Neural cell (in vitro differentiated cells): ENCODE data around the gene ATXN7L1. TPM values are rescaled to one million over a fixed set of nuclear protein-coding genes. Genes with fewer than 3 reads are reported as not detected.

Experiments
- H2AFZ ChIP-seq: fragments of 200-600, 300-800 bp; sonication (generic), shearing (Covaris generic); 2 replicates; pipeline ENCODE4 v1.6.0; 2014; ENCODE audit warnings: low read depth, mild to moderate bottlenecking, antibody characterized with exemption, low read length, moderate library complexity
- H3F3A ChIP-seq: fragments of 200-600 bp; shearing (Covaris generic); 2 replicates; pipeline ENCODE4 v1.6.1; 2016; ENCODE audit warnings: mild to moderate bottlenecking, moderate library complexity, mixed read lengths, antibody characterized with exemption, low read length; ENCODE audit not compliant: insufficient read depth, poor library complexity, severe bottlenecking
- H3K27ac ChIP-seq: fragments of 200-600, 300-800 bp; sonication (generic), shearing (Covaris generic); 2 replicates; pipeline ENCODE4 v1.5.1; 2014; ENCODE audit warnings: mild to moderate bottlenecking, low read length, moderate library complexity
- H3K27me3 ChIP-seq: fragments of 300-800, 200-600 bp; sonication (generic), shearing (Covaris generic); 2 replicates; pipeline ENCODE4 v1.6.0; 2014; ENCODE audit warnings: mild to moderate bottlenecking, low read depth, low read length, moderate library complexity; ENCODE audit not compliant: insufficient read depth
- H3K36me3 ChIP-seq: fragments of 300-800, 200-600 bp; sonication (generic), shearing (Covaris generic); 2 replicates; pipeline ENCODE4 v1.5.1; 2014; ENCODE audit warnings: mild to moderate bottlenecking, antibody characterized with exemption, low read length, moderate library complexity; ENCODE audit not compliant: insufficient read depth
- H3K4me2 ChIP-seq: fragments of 300-800, 200-600 bp; sonication (generic), shearing (Covaris generic); 2 replicates; pipeline ENCODE4 v1.6.0; 2014; ENCODE audit warnings: mild to moderate bottlenecking, low read length
- H3K4me3 ChIP-seq: fragments of 300-800, 200-600 bp; sonication (generic), shearing (Covaris generic); 2 replicates; pipeline ENCODE4 v1.5.1; 2014; ENCODE audit warnings: mild to moderate bottlenecking, low read length, moderate library complexity
- H3K79me2 ChIP-seq: fragments of 200-600 bp; shearing (Covaris generic); replicated peaks from 2 replicates; pipeline ENCODE4 v1.6.0; 2014; ENCODE audit warnings: mild to moderate bottlenecking, low read length, moderate library complexity; ENCODE audit not compliant: insufficient read depth
- H3K9ac ChIP-seq: fragments of 300-800, 200-600 bp; sonication (generic), shearing (Covaris generic); 2 replicates; pipeline ENCODE4 v1.6.1; 2016; ENCODE audit warnings: mild to moderate bottlenecking, low read length, mixed read lengths
- H3K9me2 ChIP-seq: fragments of 200-600 bp; shearing (Covaris generic); 2 replicates; pipeline ENCODE4 v1.6.1; 2016; ENCODE audit warnings: mild to moderate bottlenecking, low read length, mixed read lengths; ENCODE audit not compliant: insufficient read depth
- H3K9me3 ChIP-seq: fragments of 200-600, 300-800 bp; sonication (generic), shearing (Covaris generic); 2 replicates; pipeline ENCODE4 v1.6.1; 2016; ENCODE audit warnings: mild to moderate bottlenecking, mixed run types, low read length, moderate library complexity, mixed read lengths
- H4K20me1 ChIP-seq: fragments of 200-600 bp; shearing (Covaris generic); 2 replicates; pipeline ENCODE4 v1.6.1; 2016; ENCODE audit warnings: mild to moderate bottlenecking, mixed run types; ENCODE audit not compliant: insufficient read depth
- CTCF ChIP-seq: fragments of 450-650 bp; IDR thresholded peaks from 2 replicates; pipeline ENCODE4 v1.5.1; 2014; ENCODE audit warnings: antibody characterized with exemption, mild to moderate bottlenecking, moderate library complexity; ENCODE audit not compliant: poor library complexity, severe bottlenecking
- EP300 ChIP-seq: fragments of 450-650 bp; conservative IDR thresholded peaks from 2 replicates; pipeline ENCODE4 v1.6.1; 2014; ENCODE audit warnings: antibody characterized with exemption, mild to moderate bottlenecking, moderate library complexity; ENCODE audit not compliant: poor library complexity, severe bottlenecking
- EZH2 ChIP-seq: fragments of 200-600, 300-800 bp; shearing (Covaris generic), sonication (generic); IDR thresholded peaks from 2 replicates; pipeline ENCODE4 v1.6.1; 2014; ENCODE audit warnings: antibody characterized with exemption, low read length, borderline replicate concordance, mild to moderate bottlenecking; ENCODE audit not compliant: insufficient read depth, poor library complexity, severe bottlenecking
- MXI1 ChIP-seq: fragments of 450-650 bp; conservative IDR thresholded peaks from 2 replicates; pipeline ENCODE4 v1.6.1; 2014; ENCODE audit warnings: antibody characterized with exemption, mild to moderate bottlenecking; ENCODE audit not compliant: poor library complexity, severe bottlenecking
- POLR2AphosphoS5 ChIP-seq: IDR thresholded peaks from 2 replicates; pipeline ENCODE4 v1.6.1; 2012
- RAD21 ChIP-seq: fragments of 450-650 bp; conservative IDR thresholded peaks from 2 replicates; pipeline ENCODE4 v1.6.1; 2014; ENCODE audit warnings: antibody characterized with exemption, mild to moderate bottlenecking, moderate library complexity
- REST ChIP-seq: IDR thresholded peaks from 2 replicates; pipeline ENCODE4 v1.6.1; 2012; ENCODE audit warnings: borderline replicate concordance
- SMC3 ChIP-seq: fragments of 450-650 bp; conservative IDR thresholded peaks from 2 replicates; pipeline ENCODE4 v1.6.1; 2014; ENCODE audit warnings: antibody characterized with exemption, mild to moderate bottlenecking, moderate library complexity; ENCODE audit not compliant: poor library complexity
- TAF1 ChIP-seq: IDR thresholded peaks from 2 replicates; pipeline ENCODE4 v1.6.1; 2012; ENCODE audit warnings: low read depth
- polyA plus RNA-seq: library from polyadenylated mRNA; depleted of rRNA; stranded (reverse); fragments of >200 nt; gene quantifications from 2 replicates; pipeline ENCODE4 v1.2.3, GENCODE V29; 2014

Gene ATXN7L1
- polyA plus RNA-seq, 1 donor from 2014 or later: 4.3 TPM

GRCh38 chr7:105802604-105803428 lies 73.6 kb downstream of the ATXN7L1 start:
- TF ChIP-seq TAF1 (no peak), POLR2AphosphoS5 (no peak), RAD21 (no peak), CTCF (no peak), MXI1 (no peak), SMC3 (no peak), REST (no peak), EP300 (no peak)
- no peak overlapping the region for H3K9ac ChIP-seq
- no peak overlapping the region for H2AFZ ChIP-seq
- no peaks in the 10 kb centered on the region for H3K9me2 ChIP-seq
- no peaks in the 10 kb centered on the region for H3K9me3 ChIP-seq
- no peaks in the 10 kb centered on the region for H3K36me3 ChIP-seq
- no peaks in the 10 kb centered on the region for H3K27me3 ChIP-seq
- H3K4me2 ChIP-seq: no peak overlapping the region
- no peak overlapping the region for H3K27ac ChIP-seq
- no peaks in the 10 kb centered on the region for H3F3A ChIP-seq
- no peaks in the 10 kb centered on the region for H4K20me1 ChIP-seq
- no peak overlapping the region for H3K4me3 ChIP-seq
- H3K79me2 ChIP-seq: no peaks in the 10 kb centered on the region

- H3K4me3 ChIP-seq: no peak overlapping the region
- H3K79me2 ChIP-seq: no peaks in the 10 kb centered on the region
- no peaks in the 10 kb centered on the region for H3K36me3 ChIP-seq
- no peak overlapping the region for H3K4me2 ChIP-seq
- no peak overlapping the region for H3K9ac ChIP-seq
- TF ChIP-seq RAD21: no peak
- no peak for TF ChIP-seq EZH2
- no peak for TF ChIP-seq EP300
- no peak for TF ChIP-seq REST
- no peak overlapping the region for H2AFZ ChIP-seq
- H3K9me2 ChIP-seq: no peaks in the 10 kb centered on the region
- no peak overlapping the region for H3K27ac ChIP-seq
- no peaks in the 10 kb centered on the region for H3K27me3 ChIP-seq
- H3F3A ChIP-seq: no peaks in the 10 kb centered on the region
- H3K9me3 ChIP-seq: no peaks in the 10 kb centered on the region
- H4K20me1 ChIP-seq: no peaks in the 10 kb centered on the region
Measured at GRCh38 chr7:105800849-105801534, 75.4 kb downstream of the ATXN7L1 start.
